ENCODE results near the gene SLAMF9. TPM values are rescaled to one million over a fixed set of nuclear protein-coding genes. Genes with fewer than 3 reads are reported as not detected.

The SLAMF9 gene
- total RNA-seq, 1 experiment from 2014 or later: not detected

DNA sequence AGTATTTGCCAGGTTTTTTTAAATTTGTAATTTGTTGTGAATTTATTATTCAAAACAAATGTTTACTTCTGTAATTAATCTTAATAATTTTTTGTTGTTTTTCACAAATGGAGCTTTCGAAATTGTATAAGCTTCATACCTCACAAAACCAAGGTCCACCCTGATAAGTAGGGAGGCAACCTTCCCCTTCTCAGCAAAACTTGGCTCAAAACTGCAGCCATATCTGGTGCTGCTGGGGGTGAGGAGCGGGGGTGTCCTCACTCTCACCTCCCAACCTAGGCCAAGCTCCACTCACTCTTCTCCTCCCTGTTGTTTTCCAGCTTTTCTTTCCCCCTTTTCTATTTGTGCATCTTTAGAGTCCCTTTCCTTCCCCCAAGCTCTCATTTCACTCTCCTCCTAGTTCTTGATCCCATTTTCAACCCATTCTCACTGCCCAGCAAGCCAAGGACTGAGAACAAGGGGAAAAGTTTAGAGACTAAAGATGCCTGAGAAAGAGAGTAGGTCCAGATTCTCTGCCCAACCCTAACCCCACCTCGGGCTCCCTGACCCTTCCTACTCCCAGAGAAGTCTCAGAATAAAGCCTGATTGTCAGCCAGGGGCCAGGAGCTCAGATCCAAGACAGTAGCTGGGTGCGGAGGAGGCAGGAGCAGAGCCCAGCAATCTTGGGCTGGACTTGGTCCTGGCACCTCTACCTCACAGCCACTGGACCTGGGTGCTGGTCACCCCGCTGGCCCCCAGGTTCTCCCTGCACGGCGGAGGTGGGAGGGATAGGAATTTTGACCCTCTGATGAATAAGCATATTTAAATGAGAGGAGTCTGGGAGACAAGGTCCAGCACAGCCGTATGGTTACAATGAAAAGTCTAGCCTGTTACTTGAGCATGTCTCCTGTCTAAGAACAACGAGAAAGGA lies 45.8 kb downstream of the SLAMF9 start:
- H3K4me1 Mint-ChIP-seq: peaks cover 35% of the 10 kb centered on the region
- TF ChIP-seq CREM (CRISPR knock-in tag; IDR thresholded peaks at IDR 0.05) (no peak), JAZF1 (CRISPR knock-in tag; IDR thresholded peaks at IDR 0.05) (no peak), NR3C1 (CRISPR knock-in tag; conservative IDR thresholded peaks at IDR 0.05; ENCODE audit: low read depth) (no peak), ZNF671 (CRISPR knock-in tag; IDR thresholded peaks at IDR 0.05) (no peak), RORB (CRISPR knock-in tag; IDR thresholded peaks at IDR 0.05) (no peak), SOX15 (CRISPR knock-in tag; IDR thresholded peaks at IDR 0.05) (no peak), ATF1 (CRISPR knock-in tag; IDR thresholded peaks at IDR 0.05) (no peak), GTF2I (CRISPR knock-in tag; conservative IDR thresholded peaks at IDR 0.05) (no peak)
- TF ChIP-seq, protein P1, sequence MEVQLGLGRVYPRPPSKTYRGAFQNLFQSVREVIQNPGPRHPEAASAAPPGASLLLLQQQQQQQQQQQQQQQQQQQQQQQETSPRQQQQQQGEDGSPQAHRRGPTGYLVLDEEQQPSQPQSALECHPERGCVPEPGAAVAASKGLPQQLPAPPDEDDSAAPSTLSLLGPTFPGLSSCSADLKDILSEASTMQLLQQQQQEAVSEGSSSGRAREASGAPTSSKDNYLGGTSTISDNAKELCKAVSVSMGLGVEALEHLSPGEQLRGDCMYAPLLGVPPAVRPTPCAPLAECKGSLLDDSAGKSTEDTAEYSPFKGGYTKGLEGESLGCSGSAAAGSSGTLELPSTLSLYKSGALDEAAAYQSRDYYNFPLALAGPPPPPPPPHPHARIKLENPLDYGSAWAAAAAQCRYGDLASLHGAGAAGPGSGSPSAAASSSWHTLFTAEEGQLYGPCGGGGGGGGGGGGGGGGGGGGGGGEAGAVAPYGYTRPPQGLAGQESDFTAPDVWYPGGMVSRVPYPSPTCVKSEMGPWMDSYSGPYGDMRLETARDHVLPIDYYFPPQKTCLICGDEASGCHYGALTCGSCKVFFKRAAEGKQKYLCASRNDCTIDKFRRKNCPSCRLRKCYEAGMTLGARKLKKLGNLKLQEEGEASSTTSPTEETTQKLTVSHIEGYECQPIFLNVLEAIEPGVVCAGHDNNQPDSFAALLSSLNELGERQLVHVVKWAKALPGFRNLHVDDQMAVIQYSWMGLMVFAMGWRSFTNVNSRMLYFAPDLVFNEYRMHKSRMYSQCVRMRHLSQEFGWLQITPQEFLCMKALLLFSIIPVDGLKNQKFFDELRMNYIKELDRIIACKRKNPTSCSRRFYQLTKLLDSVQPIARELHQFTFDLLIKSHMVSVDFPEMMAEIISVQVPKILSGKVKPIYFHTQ (CRISPR knock-in tag; IDR thresholded peaks at IDR 0.05): no peak
- TF ChIP-seq, protein P2, sequence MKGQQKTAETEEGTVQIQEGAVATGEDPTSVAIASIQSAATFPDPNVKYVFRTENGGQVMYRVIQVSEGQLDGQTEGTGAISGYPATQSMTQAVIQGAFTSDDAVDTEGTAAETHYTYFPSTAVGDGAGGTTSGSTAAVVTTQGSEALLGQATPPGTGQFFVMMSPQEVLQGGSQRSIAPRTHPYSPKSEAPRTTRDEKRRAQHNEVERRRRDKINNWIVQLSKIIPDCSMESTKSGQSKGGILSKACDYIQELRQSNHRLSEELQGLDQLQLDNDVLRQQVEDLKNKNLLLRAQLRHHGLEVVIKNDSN (CRISPR knock-in tag; IDR thresholded peaks at IDR 0.05): no peak
- TF ChIP-seq, protein P3, sequence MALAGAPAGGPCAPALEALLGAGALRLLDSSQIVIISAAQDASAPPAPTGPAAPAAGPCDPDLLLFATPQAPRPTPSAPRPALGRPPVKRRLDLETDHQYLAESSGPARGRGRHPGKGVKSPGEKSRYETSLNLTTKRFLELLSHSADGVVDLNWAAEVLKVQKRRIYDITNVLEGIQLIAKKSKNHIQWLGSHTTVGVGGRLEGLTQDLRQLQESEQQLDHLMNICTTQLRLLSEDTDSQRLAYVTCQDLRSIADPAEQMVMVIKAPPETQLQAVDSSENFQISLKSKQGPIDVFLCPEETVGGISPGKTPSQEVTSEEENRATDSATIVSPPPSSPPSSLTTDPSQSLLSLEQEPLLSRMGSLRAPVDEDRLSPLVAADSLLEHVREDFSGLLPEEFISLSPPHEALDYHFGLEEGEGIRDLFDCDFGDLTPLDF (CRISPR knock-in tag; IDR thresholded peaks at IDR 0.05): no peak
- TF ChIP-seq, protein P4, sequence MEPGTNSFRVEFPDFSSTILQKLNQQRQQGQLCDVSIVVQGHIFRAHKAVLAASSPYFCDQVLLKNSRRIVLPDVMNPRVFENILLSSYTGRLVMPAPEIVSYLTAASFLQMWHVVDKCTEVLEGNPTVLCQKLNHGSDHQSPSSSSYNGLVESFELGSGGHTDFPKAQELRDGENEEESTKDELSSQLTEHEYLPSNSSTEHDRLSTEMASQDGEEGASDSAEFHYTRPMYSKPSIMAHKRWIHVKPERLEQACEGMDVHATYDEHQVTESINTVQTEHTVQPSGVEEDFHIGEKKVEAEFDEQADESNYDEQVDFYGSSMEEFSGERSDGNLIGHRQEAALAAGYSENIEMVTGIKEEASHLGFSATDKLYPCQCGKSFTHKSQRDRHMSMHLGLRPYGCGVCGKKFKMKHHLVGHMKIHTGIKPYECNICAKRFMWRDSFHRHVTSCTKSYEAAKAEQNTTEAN (CRISPR knock-in tag; IDR thresholded peaks at IDR 0.05): no peak
- H3K36me3 Mint-ChIP-seq: peaks cover 5% of the 10 kb centered on the region; the same call in 1 of the 2 replicates
- peaks cover 12% of the 10 kb centered on the region for H3K9me3 Mint-ChIP-seq
- POLR2A ChIA-PET: no interaction called here
- DNase-seq (ENCODE audit: low spot score) (no peak), ATAC-seq (no peak)
- peaks cover 5% of the 10 kb centered on the region; the same call in 1 of the 2 replicates for H3K27me3 Mint-ChIP-seq (ENCODE audit: low read depth)
- no peak overlapping the region for H3K4me3 Mint-ChIP-seq
- H3K27ac Mint-ChIP-seq: no peak overlapping the region
- CTCF ChIA-PET: interaction anchor here (2.5 kb wide), 1 partner anchor 99 kb away, joined by 9 read pairs; no protein-coding TSS in a partner anchor

DNA sequence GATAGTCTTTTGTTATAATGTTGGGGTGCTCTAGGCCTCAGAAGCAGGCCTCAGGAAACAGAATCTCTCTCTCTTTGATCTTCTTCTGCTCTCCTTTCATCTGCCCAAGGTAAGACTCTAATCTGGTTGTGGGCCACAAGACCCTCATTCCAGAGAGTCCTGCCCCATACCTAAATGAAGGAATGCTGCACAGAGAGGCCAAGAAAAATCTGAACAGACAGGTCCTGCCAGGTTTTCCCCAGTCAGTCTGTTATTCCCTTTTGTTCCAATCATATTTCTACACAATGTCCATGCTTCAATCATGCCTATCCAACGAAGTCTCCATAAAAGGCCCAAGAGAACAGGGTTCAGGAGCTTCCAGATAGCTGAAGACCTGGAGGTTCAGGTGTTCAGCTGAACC lies 47.1 kb downstream of the SLAMF9 start:
- Mint-ChIP-seq H3K4me1 (peaks cover 27% of the 10 kb centered on the region), H3K27ac (no peak overlapping the region), H3K27me3 (ENCODE audit: low read depth) (peaks cover 8% of the 10 kb centered on the region; the same call in 1 of the 2 replicates), H3K9me3 (peaks cover 12% of the 10 kb centered on the region), H3K4me3 (no peak overlapping the region), H3K36me3 (peaks cover 5% of the 10 kb centered on the region; the same call in 1 of the 2 replicates)
- ATAC-seq (no peak), DNase-seq (ENCODE audit: low spot score) (no peak)
- ChIA-PET POLR2A (no interaction called here), CTCF (interaction anchor here (1.0 to 4.1 kb wide), 3 partner anchors 16 to 100 kb away, joined by 3 to 18 read pairs (median 9); no protein-coding TSS in a partner anchor)
- TF ChIP-seq ZNF396 (CRISPR knock-in tag; IDR thresholded peaks at IDR 0.05; ENCODE audit: borderline replicate concordance) (no peak), KAT7 (CRISPR knock-in tag; IDR thresholded peaks at IDR 0.05; ENCODE audit: borderline replicate concordance) (no peak), TP53 (CRISPR knock-in tag; IDR thresholded peaks at IDR 0.05) (no peak), IRF2 (CRISPR knock-in tag; IDR thresholded peaks at IDR 0.05; ENCODE audit: borderline replicate concordance, low read depth) (no peak), ZNF416 (CRISPR knock-in tag; IDR thresholded peaks at IDR 0.05) (no peak), ZNF121 (CRISPR knock-in tag; IDR thresholded peaks at IDR 0.05) (no peak)
- TF ChIP-seq, protein P5, sequence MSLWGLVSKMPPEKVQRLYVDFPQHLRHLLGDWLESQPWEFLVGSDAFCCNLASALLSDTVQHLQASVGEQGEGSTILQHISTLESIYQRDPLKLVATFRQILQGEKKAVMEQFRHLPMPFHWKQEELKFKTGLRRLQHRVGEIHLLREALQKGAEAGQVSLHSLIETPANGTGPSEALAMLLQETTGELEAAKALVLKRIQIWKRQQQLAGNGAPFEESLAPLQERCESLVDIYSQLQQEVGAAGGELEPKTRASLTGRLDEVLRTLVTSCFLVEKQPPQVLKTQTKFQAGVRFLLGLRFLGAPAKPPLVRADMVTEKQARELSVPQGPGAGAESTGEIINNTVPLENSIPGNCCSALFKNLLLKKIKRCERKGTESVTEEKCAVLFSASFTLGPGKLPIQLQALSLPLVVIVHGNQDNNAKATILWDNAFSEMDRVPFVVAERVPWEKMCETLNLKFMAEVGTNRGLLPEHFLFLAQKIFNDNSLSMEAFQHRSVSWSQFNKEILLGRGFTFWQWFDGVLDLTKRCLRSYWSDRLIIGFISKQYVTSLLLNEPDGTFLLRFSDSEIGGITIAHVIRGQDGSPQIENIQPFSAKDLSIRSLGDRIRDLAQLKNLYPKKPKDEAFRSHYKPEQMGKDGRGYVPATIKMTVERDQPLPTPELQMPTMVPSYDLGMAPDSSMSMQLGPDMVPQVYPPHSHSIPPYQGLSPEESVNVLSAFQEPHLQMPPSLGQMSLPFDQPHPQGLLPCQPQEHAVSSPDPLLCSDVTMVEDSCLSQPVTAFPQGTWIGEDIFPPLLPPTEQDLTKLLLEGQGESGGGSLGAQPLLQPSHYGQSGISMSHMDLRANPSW (CRISPR knock-in tag; conservative IDR thresholded peaks at IDR 0.05; ENCODE audit: low read depth): no peak
- TF ChIP-seq, protein P6, sequence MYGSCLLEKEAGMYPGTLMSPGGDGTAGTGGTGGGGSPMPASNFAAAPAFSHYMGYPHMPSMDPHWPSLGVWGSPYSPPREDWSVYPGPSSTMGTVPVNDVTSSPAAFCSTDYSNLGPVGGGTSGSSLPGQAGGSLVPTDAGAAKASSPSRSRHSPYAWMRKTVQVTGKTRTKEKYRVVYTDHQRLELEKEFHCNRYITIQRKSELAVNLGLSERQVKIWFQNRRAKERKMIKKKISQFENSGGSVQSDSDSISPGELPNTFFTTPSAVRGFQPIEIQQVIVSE (CRISPR knock-in tag; IDR thresholded peaks at IDR 0.05; ENCODE audit: borderline replicate concordance): no peak
- TF ChIP-seq, protein P7, sequence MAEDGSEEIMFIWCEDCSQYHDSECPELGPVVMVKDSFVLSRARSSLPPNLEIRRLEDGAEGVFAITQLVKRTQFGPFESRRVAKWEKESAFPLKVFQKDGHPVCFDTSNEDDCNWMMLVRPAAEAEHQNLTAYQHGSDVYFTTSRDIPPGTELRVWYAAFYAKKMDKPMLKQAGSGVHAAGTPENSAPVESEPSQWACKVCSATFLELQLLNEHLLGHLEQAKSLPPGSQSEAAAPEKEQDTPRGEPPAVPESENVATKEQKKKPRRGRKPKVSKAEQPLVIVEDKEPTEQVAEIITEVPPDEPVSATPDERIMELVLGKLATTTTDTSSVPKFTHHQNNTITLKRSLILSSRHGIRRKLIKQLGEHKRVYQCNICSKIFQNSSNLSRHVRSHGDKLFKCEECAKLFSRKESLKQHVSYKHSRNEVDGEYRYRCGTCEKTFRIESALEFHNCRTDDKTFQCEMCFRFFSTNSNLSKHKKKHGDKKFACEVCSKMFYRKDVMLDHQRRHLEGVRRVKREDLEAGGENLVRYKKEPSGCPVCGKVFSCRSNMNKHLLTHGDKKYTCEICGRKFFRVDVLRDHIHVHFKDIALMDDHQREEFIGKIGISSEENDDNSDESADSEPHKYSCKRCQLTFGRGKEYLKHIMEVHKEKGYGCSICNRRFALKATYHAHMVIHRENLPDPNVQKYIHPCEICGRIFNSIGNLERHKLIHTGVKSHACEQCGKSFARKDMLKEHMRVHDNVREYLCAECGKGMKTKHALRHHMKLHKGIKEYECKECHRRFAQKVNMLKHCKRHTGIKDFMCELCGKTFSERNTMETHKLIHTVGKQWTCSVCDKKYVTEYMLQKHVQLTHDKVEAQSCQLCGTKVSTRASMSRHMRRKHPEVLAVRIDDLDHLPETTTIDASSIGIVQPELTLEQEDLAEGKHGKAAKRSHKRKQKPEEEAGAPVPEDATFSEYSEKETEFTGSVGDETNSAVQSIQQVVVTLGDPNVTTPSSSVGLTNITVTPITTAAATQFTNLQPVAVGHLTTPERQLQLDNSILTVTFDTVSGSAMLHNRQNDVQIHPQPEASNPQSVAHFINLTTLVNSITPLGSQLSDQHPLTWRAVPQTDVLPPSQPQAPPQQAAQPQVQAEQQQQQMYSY (CRISPR knock-in tag; IDR thresholded peaks at IDR 0.05): no peak
